GM23248 (cell line): ENCODE data around the gene ANKRD12.

ENCODE experiments used
- EZH2 ChIP-seq: fragments of 200-600 bp; sonication (generic); IDR thresholded peaks from 2 replicates; pipeline ENCODE4 v1.6.1; 2018; ENCODE audit warnings: antibody characterized with exemption, mild to moderate bottlenecking; ENCODE audit not compliant: insufficient read depth, poor library complexity, severe bottlenecking
- EZH2phosphoT487 ChIP-seq: fragments of 200-600 bp; sonication (generic); IDR thresholded peaks from 2 replicates; pipeline ENCODE4 v1.6.1; 2018; ENCODE audit warnings: antibody characterized with exemption, moderate library complexity, mild to moderate bottlenecking, low read depth; ENCODE audit not compliant: insufficient read depth

DNA sequence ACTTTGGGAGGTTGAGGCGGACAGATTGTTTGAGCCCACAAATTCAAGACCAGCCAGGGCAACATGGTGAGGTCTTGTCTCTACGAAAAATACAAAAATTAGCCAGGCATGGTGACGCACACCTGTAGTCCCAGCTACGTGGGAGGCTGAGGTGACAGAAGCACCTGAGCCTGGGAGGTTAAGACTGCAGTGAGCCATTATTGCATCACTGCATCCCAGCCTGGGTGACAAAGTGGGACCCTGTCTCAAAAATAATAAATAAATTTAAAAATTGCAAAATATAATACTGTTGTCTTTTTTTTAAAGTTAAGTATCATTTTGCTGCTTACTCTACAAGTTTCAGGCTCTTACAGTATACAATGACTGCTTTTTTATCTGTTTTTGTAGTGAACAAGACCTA lies 4.0 kb upstream of the ANKRD12 start:
- no peak for TF ChIP-seq EZH2
- no peak for TF ChIP-seq EZH2phosphoT487
